DMS153 (cell line): ENCODE results near the gene TSPAN14.

ENCODE experiments used
- DNase-seq: peaks from one replicate; lab custom pipeline; 2025; lab: John Stamatoyannopoulos, UW

TSPAN14 gene

GRCh38 chr10:80504897-80505465, 50.9 kb downstream of the TSPAN14 start:
- DNase-seq: no peak

DNA sequence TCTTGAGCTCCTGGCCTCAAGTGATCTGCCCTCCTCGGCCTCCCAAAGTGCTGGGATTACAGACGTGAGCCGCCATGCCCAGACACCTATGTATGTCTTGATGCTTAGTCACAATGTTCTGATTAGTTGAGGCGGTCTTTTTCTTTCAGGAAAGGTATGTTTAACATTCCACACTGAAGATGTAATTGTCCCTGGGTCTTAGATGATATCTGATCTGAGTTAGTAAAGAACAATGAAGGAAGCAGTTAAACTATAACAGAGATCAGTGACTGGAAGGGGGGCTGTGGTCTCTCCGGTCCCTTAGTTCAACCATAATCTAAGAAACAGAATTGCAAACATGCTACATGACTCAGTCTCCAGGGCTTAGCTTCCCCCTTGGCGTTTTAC, 52.1 kb downstream of the TSPAN14 start:
- no peak for DNase-seq

- DNase-seq: no peak
These were observed 52.9 kb downstream of the TSPAN14 start for GRCh38 chr10:80506836-80507487.

DNA sequence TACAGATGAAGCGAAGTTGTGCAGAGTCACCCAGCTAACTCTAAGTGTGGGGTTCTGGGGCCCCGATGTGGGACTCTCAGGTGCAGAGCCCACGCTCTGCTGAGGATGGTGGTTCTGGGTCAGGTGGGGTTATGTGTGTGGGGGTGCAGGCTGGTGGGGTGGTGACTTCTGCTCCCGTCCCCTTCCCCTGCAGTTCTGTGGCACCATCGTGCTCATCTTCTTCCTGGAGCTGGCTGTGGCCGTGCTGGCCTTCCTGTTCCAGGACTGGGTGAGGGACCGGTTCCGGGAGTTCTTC, 54.9 kb downstream of the TSPAN14 start:
- DNase-seq: no peak

DNA sequence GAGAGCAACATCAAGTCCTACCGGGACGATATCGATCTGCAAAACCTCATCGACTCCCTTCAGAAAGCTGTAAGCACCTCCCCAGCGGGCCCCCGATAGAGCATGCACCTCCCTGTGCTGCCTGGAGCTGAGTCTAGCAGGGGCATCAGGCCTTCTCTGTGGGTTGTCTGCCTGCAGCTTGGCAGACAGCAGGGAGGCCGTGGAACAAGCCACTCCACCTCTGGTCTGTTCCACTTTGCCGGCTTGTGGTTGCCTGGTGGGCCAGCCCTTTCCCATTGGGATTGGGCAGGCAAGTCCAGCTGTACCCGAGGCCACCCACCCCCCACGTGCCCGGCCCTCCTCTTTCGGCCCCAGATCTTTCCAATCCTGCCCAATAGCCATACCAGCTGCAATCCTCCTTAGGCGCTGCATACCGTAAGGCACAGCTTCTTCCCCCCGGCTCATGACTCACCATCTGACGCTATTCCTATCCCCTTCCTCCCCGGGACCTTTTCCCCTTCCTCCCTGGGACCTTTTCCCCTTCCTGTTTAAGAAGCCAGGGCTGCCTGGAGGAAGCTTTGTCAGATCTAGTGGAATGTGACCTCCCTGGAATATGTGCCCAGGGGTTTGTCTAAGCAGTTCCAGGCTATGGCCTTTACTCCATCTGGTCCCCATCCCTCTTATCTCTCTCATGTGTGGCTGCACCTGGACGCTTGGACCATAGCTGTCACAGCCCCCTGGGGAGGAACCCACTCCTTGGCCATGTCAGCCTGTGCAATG, 55.5 kb downstream of the TSPAN14 start:
- no peak for DNase-seq

- no peak for DNase-seq
These were observed 58.0 kb downstream of the TSPAN14 start for GRCh38 chr10:80512031-80512526.

GRCh38 chr10:80513106-80513505, 59.0 kb downstream of the TSPAN14 start:
- DNase-seq: no peak

DNA sequence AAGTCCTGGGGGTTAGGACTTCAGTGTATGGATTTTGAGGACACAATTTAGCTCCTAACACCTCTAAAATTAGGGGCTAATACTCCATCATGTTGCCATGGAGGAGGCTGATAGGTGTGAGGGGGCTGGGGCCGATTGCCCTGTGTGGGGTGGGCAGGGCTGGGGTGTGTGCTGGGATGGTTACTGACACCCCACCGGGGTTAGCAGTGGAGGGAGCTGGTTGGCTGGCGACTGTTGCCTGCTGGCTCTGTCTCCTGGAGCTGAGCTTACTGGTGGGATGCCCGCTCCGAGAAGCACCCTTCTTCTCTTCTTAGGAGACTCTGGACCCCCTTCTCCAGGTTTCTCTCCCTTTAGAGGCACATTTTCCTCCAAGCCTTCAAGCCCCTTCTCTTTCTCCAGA, 61.4 kb downstream of the TSPAN14 start:
- no peak for DNase-seq

DNA sequence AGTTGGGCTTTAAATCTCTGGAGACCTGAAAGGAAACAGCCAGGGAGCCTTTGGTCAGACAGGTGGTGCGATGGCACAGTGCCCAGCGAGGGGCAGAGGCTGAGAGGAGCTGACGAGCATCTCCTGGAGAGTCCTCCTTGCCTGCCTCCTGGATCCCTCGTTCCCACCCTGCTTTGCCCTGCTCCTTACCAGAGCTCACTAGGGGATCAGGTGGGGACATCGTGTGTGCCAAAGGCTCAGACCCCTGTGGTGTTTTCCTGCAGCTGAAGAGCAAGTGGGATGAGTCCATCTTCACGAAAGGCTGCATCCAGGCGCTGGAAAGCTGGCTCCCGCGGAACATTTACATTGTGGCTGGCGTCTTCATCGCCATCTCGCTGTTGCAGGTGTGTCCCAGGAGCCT, 61.8 kb downstream of the TSPAN14 start:
- no peak for DNase-seq

- DNase-seq: no peak
These were observed 62.5 kb downstream of the TSPAN14 start for GRCh38 chr10:80516506-80517075.

DNA sequence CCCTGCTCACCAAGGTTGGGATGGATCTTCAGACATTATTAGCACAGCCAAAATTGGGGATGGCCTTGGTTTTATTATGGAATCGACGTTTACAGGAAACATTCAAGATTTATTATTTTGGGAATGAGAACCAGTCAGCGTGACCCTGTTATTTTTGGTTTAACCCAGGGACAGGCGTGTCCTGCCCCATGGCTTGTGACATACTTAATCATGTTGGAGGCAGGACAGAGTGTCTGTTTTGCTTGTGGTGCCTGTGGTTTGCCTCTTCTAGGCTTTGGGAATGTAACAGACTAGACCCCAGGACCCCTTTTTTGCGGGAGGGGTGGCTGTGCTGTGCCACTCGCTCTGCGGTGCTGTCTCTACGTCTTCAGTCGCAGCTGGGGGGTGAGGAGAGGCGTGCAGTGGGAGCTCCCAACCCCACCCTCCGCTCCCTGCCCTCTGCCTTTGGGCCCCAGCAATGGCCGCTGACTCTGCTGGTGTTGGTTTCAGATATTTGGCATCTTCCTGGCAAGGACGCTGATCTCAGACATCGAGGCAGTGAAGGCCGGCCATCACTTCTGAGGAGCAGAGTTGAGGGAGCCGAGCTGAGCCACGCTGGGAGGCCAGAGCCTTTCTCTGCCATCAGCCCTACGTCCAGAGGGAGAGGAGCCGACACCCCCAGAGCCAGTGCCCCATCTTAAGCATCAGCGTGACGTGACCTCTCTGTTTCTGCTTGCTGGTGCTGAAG, 63.5 kb downstream of the TSPAN14 start:
- no peak for DNase-seq

DNA sequence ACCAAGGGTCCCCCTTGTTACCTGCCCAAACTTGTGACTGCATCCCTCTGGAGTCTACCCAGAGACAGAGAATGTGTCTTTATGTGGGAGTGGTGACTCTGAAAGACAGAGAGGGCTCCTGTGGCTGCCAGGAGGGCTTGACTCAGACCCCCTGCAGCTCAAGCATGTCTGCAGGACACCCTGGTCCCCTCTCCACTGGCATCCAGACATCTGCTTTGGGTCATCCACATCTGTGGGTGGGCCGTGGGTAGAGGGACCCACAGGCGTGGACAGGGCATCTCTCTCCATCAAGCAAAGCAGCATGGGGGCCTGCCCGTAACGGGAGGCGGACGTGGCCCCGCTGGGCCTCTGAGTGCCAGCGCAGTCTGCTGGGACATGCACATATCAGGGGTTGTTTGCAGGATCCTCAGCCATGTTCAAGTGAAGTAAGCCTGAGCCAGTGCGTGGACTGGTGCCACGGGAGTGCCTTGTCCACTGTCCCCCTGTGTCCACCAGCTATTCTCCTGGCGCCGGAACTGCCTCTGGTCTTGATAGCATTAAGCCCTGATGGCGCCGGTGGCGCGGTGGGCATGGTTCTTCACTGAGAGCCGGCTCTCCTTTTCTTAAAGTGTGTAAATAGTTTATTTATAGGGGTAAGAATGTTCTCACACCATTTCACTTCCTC, 64.2 kb downstream of the TSPAN14 start:
- no peak for DNase-seq

DNA sequence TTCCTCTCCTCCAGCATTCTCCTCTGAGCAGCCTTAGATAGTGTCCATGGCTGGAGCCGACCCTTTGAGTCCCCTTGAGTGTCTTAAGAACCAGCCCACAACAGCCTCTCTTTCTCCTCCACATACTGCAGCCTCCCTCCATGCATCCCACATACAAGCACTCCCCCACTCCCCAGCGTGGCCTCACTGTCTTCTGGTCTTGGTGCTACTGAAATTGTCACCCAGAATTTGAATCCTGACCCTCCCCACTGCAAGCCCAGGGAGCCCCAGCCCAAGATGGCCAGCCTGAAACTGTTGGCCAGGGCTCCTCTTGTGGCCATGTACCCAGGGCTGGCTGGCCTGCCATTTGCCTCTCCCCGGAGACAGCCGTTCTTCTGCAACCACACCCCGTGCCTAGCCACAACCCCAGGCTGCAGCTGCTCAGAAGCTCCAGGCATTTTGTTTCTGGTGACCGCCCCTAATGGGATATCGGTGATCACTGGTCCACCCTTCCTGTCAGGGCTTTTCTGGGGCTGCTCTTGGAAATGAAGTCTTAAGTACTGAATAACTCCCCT, 64.8 kb downstream of the TSPAN14 start:
- no peak for DNase-seq

DNA sequence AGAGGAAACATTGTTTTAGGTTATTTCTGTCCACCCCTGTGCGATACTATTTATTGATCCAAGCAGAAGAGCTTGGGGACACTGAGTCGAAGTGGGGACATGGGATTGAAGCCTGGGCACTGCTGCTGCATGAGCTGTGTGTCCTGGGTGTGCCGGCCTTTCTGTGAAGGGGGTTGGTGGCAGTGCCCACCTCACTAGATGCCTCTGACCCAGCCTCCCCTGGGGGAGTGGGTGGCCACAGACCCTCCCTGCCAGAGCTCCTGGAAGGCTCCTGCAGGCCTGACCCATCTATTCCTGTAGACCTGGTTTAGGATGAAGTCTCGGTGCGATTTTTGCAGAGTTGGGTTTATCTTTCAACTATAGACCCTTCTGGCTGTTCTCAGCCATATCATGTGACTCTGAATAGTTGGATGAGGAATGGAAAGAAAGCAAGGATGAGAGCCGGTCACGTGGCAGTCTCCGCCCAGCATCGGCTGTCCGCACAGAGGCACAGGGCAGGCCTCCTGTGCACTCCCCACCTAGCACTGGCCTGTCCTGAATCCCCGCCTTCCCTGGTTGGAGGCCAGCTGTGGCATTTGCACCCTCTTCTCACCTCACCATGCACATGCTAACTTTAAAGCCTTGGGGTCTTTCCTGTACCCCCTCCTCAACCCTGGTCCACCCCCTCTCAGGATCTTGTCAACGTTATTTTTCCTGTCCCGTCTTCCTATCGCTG, 66.0 kb downstream of the TSPAN14 start:
- no peak for DNase-seq

DNA sequence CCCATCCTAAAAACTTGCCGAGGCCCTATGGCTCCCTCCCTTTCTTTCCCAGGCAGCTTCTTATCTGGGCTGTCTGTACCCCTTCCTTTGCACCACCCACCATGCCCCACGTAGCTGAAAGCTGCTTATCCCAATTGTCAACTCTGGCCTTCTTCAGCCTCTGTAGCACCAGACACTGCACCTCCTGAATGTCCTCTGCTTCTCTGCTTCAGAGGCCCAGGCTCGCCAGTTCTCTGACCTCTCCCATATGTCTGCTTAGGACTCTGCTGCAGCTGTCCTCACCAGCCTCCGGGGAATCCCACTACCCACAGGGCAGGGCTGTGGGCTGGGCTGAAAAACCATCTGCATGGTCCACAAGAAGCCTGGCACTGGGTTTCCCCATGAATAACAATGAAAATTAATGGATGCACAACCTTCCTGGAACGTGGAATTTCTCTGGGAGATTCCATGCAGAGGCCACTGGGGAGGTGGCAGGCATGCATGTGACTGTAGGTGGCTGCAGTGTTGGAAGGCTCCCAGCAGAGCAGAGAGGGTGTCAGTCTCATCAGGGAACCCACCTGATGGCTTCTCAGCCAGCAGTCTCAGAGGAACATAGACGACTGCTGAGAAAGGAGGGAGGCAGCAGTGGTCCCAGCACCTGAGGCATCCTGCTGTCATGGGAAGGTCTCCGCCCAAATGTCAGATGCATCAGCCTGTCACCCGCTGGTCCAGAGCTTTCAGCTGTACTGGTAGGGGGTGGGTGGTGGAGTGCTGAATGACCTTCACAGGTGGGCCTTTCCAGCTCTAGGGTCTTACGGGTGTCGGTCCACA, 66.8 kb downstream of the TSPAN14 start:
- DNase-seq: no peak

GRCh38 chr10:80522756-80523363, 68.8 kb downstream of the TSPAN14 start:
- no peak for DNase-seq

GRCh38 chr10:80523773-80524172, 69.7 kb downstream of the TSPAN14 start:
- no peak for DNase-seq

GRCh38 chr10:80524190-80524909, 70.2 kb downstream of the TSPAN14 start:
- no peak for DNase-seq

DNA sequence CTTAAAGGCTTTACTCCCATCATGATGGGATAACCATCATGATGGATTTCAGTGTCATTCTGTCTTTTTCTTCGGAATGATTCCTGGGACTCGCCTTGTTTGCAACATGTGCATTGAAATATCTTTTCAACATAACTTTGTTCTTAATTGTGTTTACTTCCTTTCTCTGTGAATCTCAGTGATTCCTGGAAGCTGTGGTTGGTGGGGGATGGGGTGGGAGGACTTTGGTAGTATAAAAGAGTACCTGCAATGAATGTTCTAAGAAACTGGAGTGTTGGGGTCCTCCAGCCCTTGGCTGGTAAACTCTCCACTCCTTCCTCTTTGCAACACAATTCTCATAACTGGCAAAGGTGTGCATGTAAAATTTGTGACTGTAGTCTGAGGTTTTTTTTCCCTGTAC, 72.1 kb downstream of the TSPAN14 start:
- no peak for DNase-seq
